Femur (tissue), 1 donor: ENCODE measurements around the gene L3MBTL2.

Experiments used
- DNase-seq: peaks from one replicate; pipeline ENCODE4 v3.0.0-alpha.2; 2017

The L3MBTL2 gene

DNA sequence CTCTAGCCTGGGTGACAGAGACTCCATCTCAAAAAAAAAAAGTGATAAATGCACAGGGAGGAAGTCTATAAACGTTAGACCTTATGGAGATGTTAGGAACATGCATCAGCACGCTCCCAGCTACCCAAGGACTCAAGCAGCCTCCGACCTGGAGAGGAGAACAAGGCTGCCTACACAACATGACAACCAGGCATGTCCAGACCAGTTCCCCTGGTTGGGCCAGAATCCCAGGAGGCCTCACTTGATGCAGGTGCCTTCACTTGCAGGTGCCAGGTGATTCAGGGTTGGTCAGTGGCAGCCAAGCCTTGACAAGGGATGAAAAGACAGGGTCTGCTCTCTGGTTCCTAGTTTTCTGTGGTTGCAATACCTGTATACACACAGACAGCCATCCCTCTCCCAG lies 75.0 kb downstream of the L3MBTL2 start:
- no peak for DNase-seq

DNA sequence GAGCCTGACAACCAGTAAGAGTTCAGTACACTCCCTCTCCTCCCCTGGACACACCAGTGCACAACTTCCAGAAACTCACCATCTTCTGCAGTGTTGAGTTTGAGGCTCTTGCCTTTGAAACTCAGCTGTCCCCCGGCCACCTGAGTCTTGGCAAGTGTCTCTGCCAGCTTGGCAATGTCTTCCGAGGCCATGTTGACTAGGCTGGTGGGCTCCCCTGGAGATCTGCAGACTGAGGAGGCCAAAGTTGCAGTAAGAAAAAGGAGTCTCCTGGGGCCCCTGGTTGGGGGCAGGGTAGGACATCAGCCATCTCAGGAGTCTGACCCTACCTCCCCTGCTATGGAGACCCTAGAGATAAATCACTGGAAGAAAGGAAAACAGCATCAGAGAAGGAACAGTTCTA lies 75.7 kb downstream of the L3MBTL2 start:
- DNase-seq = no peak
